ENCODE data around the gene PHF10. TPM values are rescaled to one million over a fixed set of nuclear protein-coding genes. Genes with fewer than 3 reads are reported as not detected.

Gene PHF10
- total and polyA plus RNA-seq, 8 donors = 33.5 to 122 (median 106) TPM

DNA sequence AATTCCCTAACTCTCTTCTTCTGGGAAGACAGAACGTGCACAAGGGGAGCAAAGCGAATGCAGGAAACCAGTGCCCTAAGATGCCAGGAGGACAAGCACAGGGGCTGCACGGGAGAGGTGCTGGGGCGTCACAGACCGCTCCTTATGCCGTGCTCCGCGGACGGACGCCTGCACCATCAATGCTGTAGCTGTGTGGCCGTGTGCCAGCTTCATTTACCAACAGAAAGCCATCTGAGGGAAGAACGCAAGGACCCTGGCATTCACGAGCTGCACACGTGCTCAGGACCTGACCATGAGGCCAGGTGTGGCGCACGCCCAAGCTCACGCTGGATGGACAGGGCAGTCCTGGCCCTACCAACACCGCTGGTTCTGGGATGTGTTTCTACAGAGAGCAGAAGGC, 57.9 kb downstream of the PHF10 start:
- Histone ChIP-seq H3K27me3 (no peaks in the 10 kb centered on the region), H3K27ac (no peak overlapping the region), H3K9me3 (no peaks in the 10 kb centered on the region), H3K36me3 (peaks cover 0 to 59% of the 10 kb centered on the region in 2 donors), H3K4me3 (no peak overlapping the region), H3K4me1 (peaks cover 0 to 9% of the 10 kb centered on the region in 2 donors)
- ATAC-seq = no peak
- TF ChIP-seq, protein P1, sequence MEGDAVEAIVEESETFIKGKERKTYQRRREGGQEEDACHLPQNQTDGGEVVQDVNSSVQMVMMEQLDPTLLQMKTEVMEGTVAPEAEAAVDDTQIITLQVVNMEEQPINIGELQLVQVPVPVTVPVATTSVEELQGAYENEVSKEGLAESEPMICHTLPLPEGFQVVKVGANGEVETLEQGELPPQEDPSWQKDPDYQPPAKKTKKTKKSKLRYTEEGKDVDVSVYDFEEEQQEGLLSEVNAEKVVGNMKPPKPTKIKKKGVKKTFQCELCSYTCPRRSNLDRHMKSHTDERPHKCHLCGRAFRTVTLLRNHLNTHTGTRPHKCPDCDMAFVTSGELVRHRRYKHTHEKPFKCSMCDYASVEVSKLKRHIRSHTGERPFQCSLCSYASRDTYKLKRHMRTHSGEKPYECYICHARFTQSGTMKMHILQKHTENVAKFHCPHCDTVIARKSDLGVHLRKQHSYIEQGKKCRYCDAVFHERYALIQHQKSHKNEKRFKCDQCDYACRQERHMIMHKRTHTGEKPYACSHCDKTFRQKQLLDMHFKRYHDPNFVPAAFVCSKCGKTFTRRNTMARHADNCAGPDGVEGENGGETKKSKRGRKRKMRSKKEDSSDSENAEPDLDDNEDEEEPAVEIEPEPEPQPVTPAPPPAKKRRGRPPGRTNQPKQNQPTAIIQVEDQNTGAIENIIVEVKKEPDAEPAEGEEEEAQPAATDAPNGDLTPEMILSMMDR (IDR thresholded peaks at IDR 0.05) = no peak
- DNase-seq = no peak
- intact Hi-C loops (cut with DNase I) = no loop called here

DNA sequence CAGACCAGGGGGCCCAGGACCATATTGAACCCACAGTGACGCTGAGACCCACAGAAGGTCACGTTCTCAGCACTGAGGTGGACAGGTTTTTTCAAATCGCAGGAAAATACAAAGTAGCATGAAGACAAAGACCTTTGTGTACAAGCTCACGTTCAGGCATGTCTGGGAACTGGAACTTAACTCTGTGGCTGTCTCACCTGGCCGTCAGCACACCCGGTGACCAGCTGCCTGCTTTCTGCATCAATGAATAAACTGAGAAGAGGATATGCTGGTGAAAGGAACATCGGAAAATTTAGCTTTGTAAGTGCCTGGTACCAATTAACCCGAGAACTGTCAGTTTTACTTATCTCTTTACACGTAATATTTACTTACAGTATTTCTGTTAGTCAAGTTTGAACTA, 59.0 kb downstream of the PHF10 start:
- Histone ChIP-seq H3K27me3 (no peaks in the 10 kb centered on the region), H3K36me3 (peaks cover 0 to 50% of the 10 kb centered on the region in 2 donors), H3K4me1 (peaks cover 0 to 9% of the 10 kb centered on the region in 2 donors), H3K9me3 (no peaks in the 10 kb centered on the region), H3K27ac (no peak overlapping the region), H3K4me3 (no peak overlapping the region)
- ATAC-seq (no peak), DNase-seq (no peak)
- intact Hi-C loops (cut with DNase I) = no loop called here
- TF ChIP-seq, protein P1 (IDR thresholded peaks at IDR 0.05) = no peak

DNA sequence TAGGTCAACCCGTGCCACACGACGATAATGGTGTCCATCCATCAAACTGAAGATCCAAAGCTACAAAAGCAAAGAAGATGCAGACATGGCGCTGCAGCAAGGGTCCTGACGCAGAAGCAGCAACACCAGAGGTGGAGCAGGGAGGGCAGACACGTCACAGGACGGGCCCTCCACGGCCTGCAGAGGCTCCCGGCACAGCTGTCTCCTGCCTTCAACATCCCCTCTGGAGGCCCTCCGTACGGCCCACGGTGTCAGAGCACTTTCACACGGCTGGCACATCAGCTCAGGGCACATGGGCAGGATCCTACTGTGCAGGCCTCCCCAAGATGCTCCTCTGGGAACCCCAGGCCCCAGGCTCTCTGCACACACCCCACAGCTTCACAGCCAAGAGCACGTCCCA, 60.1 kb downstream of the PHF10 start:
- Histone ChIP-seq H3K36me3 (peaks cover 0 to 56% of the 10 kb centered on the region in 2 donors), H3K4me3 (no peak overlapping the region), H3K27me3 (no peaks in the 10 kb centered on the region), H3K27ac (no peak overlapping the region), H3K9me3 (no peaks in the 10 kb centered on the region), H3K4me1 (peaks cover 0 to 2% of the 10 kb centered on the region in 2 donors)
- no peak for ATAC-seq
- TF ChIP-seq, protein P1 (IDR thresholded peaks at IDR 0.05) = no peak
- intact Hi-C loops (cut with DNase I) = no loop called here
- DNase-seq = no peak

DNA sequence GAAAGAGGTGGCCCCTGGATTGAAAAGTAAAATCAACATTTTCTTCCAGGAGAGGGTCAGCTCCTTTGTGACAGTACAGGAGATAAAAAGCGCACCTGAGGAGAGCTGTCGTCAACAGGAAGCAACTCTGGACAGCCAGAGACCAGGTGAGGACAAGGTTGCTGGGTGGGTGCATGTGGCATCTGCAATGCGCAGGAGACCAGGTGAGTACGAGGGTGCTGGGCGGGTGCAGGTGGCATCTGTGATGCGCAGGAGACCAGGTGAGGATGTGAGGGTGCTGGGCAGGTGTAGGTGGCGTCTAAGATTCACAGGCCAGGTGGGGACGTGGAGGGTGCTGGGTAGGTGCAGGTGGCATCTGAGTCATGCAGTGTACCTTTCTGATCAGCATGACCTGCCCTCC, 60.8 kb downstream of the PHF10 start:
- intact Hi-C loops (cut with DNase I) = no loop called here
- Histone ChIP-seq H3K27me3 (no peaks in the 10 kb centered on the region), H3K4me3 (no peak overlapping the region), H3K4me1 (no peaks in the 10 kb centered on the region), H3K9me3 (no peaks in the 10 kb centered on the region), H3K36me3 (peaks cover 0 to 61% of the 10 kb centered on the region in 2 donors), H3K27ac (no peak overlapping the region)
- DNase-seq (no peak), ATAC-seq (no peak)
- TF ChIP-seq, protein P1 (IDR thresholded peaks at IDR 0.05) = no peak

DNA sequence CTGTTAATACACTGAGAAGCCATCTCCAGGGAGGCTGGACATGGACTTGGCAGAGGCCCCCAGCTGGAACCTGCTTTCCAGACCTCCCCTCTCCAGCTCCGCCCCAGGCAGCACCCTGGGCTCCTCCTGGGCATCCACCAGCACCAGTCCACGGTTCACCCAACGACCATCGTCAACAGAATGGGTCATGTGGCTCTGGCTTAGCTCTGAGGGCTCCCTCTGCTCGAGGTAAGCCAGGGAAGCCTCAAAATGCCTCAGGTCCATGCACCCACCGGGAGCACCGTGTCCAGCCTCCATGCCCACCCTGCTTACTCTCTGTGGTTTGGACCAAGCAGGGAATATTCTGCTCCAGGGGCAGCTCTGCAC, 62.9 kb downstream of the PHF10 start:
- Histone ChIP-seq H3K4me3 (no peak overlapping the region), H3K9me3 (no peaks in the 10 kb centered on the region), H3K27ac (no peak overlapping the region), H3K36me3 (peaks cover 0 to 62% of the 10 kb centered on the region in 2 donors), H3K27me3 (no peaks in the 10 kb centered on the region), H3K4me1 (no peaks in the 10 kb centered on the region)
- ATAC-seq (no peak), DNase-seq (no peak)
- intact Hi-C loops (cut with DNase I) = no loop called here
- TF ChIP-seq, protein P1 (IDR thresholded peaks at IDR 0.05) = no peak

Data from left lung (tissue), 10 donors.